Measurements from ENCODE around the gene GPRC5C.

GPRC5C gene

GRCh38 chr17:74414510-74414909 lies 17.4 kb upstream of the GPRC5C start (continued):
- TF ChIP-seq ZNF513 (tag by site-specific recombination; IDR thresholded peaks at IDR 0.05), result no peak

- ChIA-PET POLR2A (no interaction called here), CTCF (interaction anchor here (0.7 to 1.8 kb wide), 4 partner anchors 10 to 1487 kb away, joined by 3 to 7 read pairs (median 4); partner anchors contain the start of gene GPR142)
- Histone ChIP-seq H3K36me3 (ENCODE audit: control insufficient read depth in 2 of 2, insufficient read depth in 1 of 2, low read length in 2 of 2) (no peaks in the 10 kb centered on the region), H3K4me1 (ENCODE audit: control insufficient read depth, insufficient read depth, low read length) (no peaks in the 10 kb centered on the region), H3K4me3 (ENCODE audit: low read depth, low read length) (no peak overlapping the region), H3K27ac (ENCODE audit: extremely low read depth, low read depth, low read length) (no peak overlapping the region), H3K9me3 (ENCODE audit: control insufficient read depth, insufficient read depth, low read depth, low read length) (no peaks in the 10 kb centered on the region)
- TF ChIP-seq ZNF426 (tag by site-specific recombination; IDR thresholded peaks at IDR 0.05), result no peak
Observed at GRCh38 chr17:74415608-74416396, 16.1 kb upstream of the GPRC5C start.

GRCh38 chr17:74417178-74418045 lies 14.5 kb upstream of the GPRC5C start:
- POLR2A ChIA-PET, result interaction anchor here (1.3 kb wide), 1 partner anchor 13 kb away, joined by 5 read pairs; no protein-coding TSS in a partner anchor
- no peaks in the 10 kb centered on the region for H3K36me3 ChIP-seq (ENCODE audit: control insufficient read depth in 2 of 2, insufficient read depth in 1 of 2, low read length in 2 of 2)
- no peak overlapping the region for H3K4me3 ChIP-seq (ENCODE audit: low read depth, low read length)
- no peaks in the 10 kb centered on the region for H3K9me3 ChIP-seq (ENCODE audit: control insufficient read depth, insufficient read depth, low read depth, low read length)
- CTCF ChIA-PET, result interaction anchor here (0.7 to 1.9 kb wide), 6 partner anchors 12 to 120 kb away, joined by 3 to 7 read pairs (median 4); partner anchors contain the start of gene GPR142
- peak; percentile 38; the same call in 1 of the 2 replicates for TF ChIP-seq ZNF629 (tag by site-specific recombination; IDR thresholded peaks at IDR 0.05)
- no peak for TF ChIP-seq RBAK (tag by site-specific recombination; IDR thresholded peaks at IDR 0.05)
- TF ChIP-seq WT1 (tag by site-specific recombination; IDR thresholded peaks at IDR 0.05), result 0 out of 2 replicates have a peak, but pooled peaks have one; percentile 13
- TF ChIP-seq SP7 (tag by site-specific recombination; IDR thresholded peaks at IDR 0.05), result 0 out of 2 replicates have a peak, but pooled peaks have one; percentile 18
- TF ChIP-seq GLI2 (tag by site-specific recombination; IDR thresholded peaks at IDR 0.05; ENCODE audit: borderline replicate concordance, low read depth), result no peak
- H3K4me1 ChIP-seq (ENCODE audit: control insufficient read depth, insufficient read depth, low read length), result no peaks in the 10 kb centered on the region
- no peak overlapping the region for H3K27ac ChIP-seq (ENCODE audit: extremely low read depth, low read depth, low read length)

GRCh38 chr17:74419928-74420411 lies 11.9 kb upstream of the GPRC5C start:
- POLR2A ChIA-PET, result no interaction called here
- no peaks in the 10 kb centered on the region for H3K4me1 ChIP-seq (ENCODE audit: control insufficient read depth, insufficient read depth, low read length)

More at GRCh38 chr17:74419928-74420411, 11.9 kb upstream of the GPRC5C start:
- Histone ChIP-seq H3K9me3 (ENCODE audit: control insufficient read depth, insufficient read depth, low read depth, low read length) (no peaks in the 10 kb centered on the region), H3K36me3 (ENCODE audit: control insufficient read depth in 2 of 2, insufficient read depth in 1 of 2, low read length in 2 of 2) (no peaks in the 10 kb centered on the region), H3K4me3 (ENCODE audit: low read depth, low read length) (no peak overlapping the region), H3K27ac (ENCODE audit: extremely low read depth, low read depth, low read length) (no peak overlapping the region)
- TF ChIP-seq ZNF555 (tag by site-specific recombination; conservative IDR thresholded peaks at IDR 0.05) (no peak), GLI2 (tag by site-specific recombination; IDR thresholded peaks at IDR 0.05; ENCODE audit: borderline replicate concordance, low read depth) (no peak), ZNF560 (tag by site-specific recombination; IDR thresholded peaks at IDR 0.05; ENCODE audit: borderline replicate concordance) (no peak), ZFP3 (tag by site-specific recombination; IDR thresholded peaks at IDR 0.05; ENCODE audit: low read depth) (no peak), ZNF26 (tag by site-specific recombination; IDR thresholded peaks at IDR 0.05) (no peak), ZNF677 (tag by site-specific recombination; IDR thresholded peaks at IDR 0.05) (no peak), ZNF707 (tag by site-specific recombination; IDR thresholded peaks at IDR 0.05) (no peak), ZNF138 (tag by site-specific recombination; IDR thresholded peaks at IDR 0.05; ENCODE audit: borderline replicate concordance) (no peak)
- CTCF ChIA-PET, result interaction anchor here (0.7 to 2.1 kb wide), 2 partner anchors 19 to 40 kb away, joined by 3 to 6 read pairs; no protein-coding TSS in a partner anchor
